ENCODE data around the gene GNG2. TPM values are rescaled to one million over a fixed set of nuclear protein-coding genes. Genes with fewer than 3 reads are reported as not detected.

GNG2 gene
- total RNA-seq, 6 experiments from 2014 or later: 1.9 to 7.6 (median 3.5) TPM

- no peak for DNase-seq
- Histone ChIP-seq H3K4me3 (no peak overlapping the region), H3K36me3 (no peaks in the 10 kb centered on the region), H3K4me1 (no peaks in the 10 kb centered on the region), H3K9me3 (no peaks in the 10 kb centered on the region), H3K27me3 (no peaks in the 10 kb centered on the region), H3K27ac (no peak overlapping the region)
- WGBS (ENCODE audit: insufficient coverage, low coverage, low lambda C conversion rate, missing lambda C conversion rate): 67% methylated on average over 4 of the region's 9 CpGs
- ATAC-seq: no peak
- intact Hi-C loops (cut with DNase I): no loop called here
- TF ChIP-seq POLR2A (IDR thresholded peaks at IDR 0.05) (no peak), CTCF (IDR thresholded peaks at IDR 0.05) (no peak)
Measured at GRCh38 chr14:51869411-51870100, 9.1 kb downstream of the GNG2 start.

- 89% methylated on average over 2 of the region's 2 CpGs for WGBS (ENCODE audit: insufficient coverage, low coverage, low lambda C conversion rate, missing lambda C conversion rate)
- ATAC-seq (peak in 1 of 4 donors; percentile 16), DNase-seq (no peak)
- Histone ChIP-seq H3K9me3 (no peaks in the 10 kb centered on the region), H3K27me3 (no peaks in the 10 kb centered on the region), H3K4me3 (no peak overlapping the region), H3K36me3 (no peaks in the 10 kb centered on the region), H3K27ac (no peak overlapping the region), H3K4me1 (no peaks in the 10 kb centered on the region)
- intact Hi-C loops (cut with DNase I): no loop called here
- TF ChIP-seq POLR2A (IDR thresholded peaks at IDR 0.05) (no peak), CTCF (IDR thresholded peaks at IDR 0.05) (no peak)
Measured at GRCh38 chr14:51870606-51871005, 10.2 kb downstream of the GNG2 start.

- no peak for ATAC-seq
- H3K27ac ChIP-seq: no peak overlapping the region
- no peaks in the 10 kb centered on the region for H3K27me3 ChIP-seq
- DNase-seq: no peak
- TF ChIP-seq CTCF (IDR thresholded peaks at IDR 0.05): no peak
- TF ChIP-seq POLR2A (IDR thresholded peaks at IDR 0.05): no peak
- no peaks in the 10 kb centered on the region for H3K36me3 ChIP-seq
- no peaks in the 10 kb centered on the region for H3K9me3 ChIP-seq
- 57% methylated on average over 2 of the region's 2 CpGs for WGBS (ENCODE audit: insufficient coverage, low coverage, low lambda C conversion rate, missing lambda C conversion rate)
- intact Hi-C loops (cut with DNase I): no loop called here
- H3K4me3 ChIP-seq: no peak overlapping the region
- no peaks in the 10 kb centered on the region for H3K4me1 ChIP-seq
Measured at GRCh38 chr14:51871846-51872245, 11.4 kb downstream of the GNG2 start.

GRCh38 chr14:51872396-51872795 lies 12.0 kb downstream of the GNG2 start:
- DNase-seq (no peak), ATAC-seq (no peak)
- Histone ChIP-seq H3K4me1 (no peaks in the 10 kb centered on the region), H3K4me3 (no peak overlapping the region), H3K36me3 (no peaks in the 10 kb centered on the region), H3K27ac (no peak overlapping the region), H3K9me3 (no peaks in the 10 kb centered on the region), H3K27me3 (no peaks in the 10 kb centered on the region)
- 42% methylated on average over 3 of the region's 3 CpGs for WGBS (ENCODE audit: insufficient coverage, low coverage, low lambda C conversion rate, missing lambda C conversion rate)
- TF ChIP-seq POLR2A (IDR thresholded peaks at IDR 0.05): no peak
- no peak for TF ChIP-seq CTCF (IDR thresholded peaks at IDR 0.05)
- intact Hi-C loops (cut with DNase I): no loop called here
